SU-DHL-6 (cell line): ENCODE data around the gene ZNF655.

Experiments used
- H2AFZ ChIP-seq: fragments of 200-600 bp; sonication (generic); 2 replicates; pipeline ENCODE4 v1.6.1; 2014; ENCODE audit warnings: low read depth, mild to moderate bottlenecking, moderate library complexity, mixed read lengths, antibody characterized with exemption, low read length; ENCODE audit not compliant: severe bottlenecking
- H3F3A ChIP-seq: fragments of 200-600 bp; shearing (Covaris generic); 2 replicates; pipeline ENCODE4 v1.6.0; 2016; ENCODE audit warnings: antibody characterized with exemption, mild to moderate bottlenecking; ENCODE audit not compliant: insufficient read depth
- H3K27ac ChIP-seq: fragments of 200-600 bp; sonication (generic); 2 replicates; pipeline ENCODE4 v1.5.1; 2016; ENCODE audit warnings: low read depth, mild to moderate bottlenecking, low read length, moderate library complexity, mixed read lengths
- H3K27me3 ChIP-seq: fragments of 200-600 bp; sonication (generic), shearing (Covaris generic); 2 replicates; pipeline ENCODE4 v1.6.0; 2014; ENCODE audit warnings: mild to moderate bottlenecking, low read length
- H3K36me3 ChIP-seq: fragments of 200-600 bp; sonication (generic); 2 replicates; pipeline ENCODE4 v1.6.1; 2014; ENCODE audit warnings: mild to moderate bottlenecking, low read length, mixed read lengths
- H3K4me2 ChIP-seq: fragments of 300-600, 200-600 bp; shearing (Covaris generic), sonication (generic); 2 replicates; pipeline ENCODE4 v1.6.0; 2014; ENCODE audit warnings: low read length, low read depth, mild to moderate bottlenecking; ENCODE audit not compliant: poor library complexity, severe bottlenecking
- H3K4me3 ChIP-seq: fragments of 200-600 bp; sonication (generic); 2 replicates; pipeline ENCODE4 v1.5.1; 2014; ENCODE audit warnings: antibody characterized with exemption, low read length, mild to moderate bottlenecking, mixed read lengths; ENCODE audit not compliant: insufficient read depth, poor library complexity, severe bottlenecking
- H3K79me2 ChIP-seq: fragments of 200-600 bp; sonication (generic); 2 replicates; pipeline ENCODE4 v1.6.1; 2014; ENCODE audit warnings: mild to moderate bottlenecking, low read length, moderate library complexity; ENCODE audit not compliant: insufficient read depth
- H3K9ac ChIP-seq: fragments of 200-600 bp; sonication (generic); 2 replicates; pipeline ENCODE4 v1.7.0; 2014; ENCODE audit warnings: mild to moderate bottlenecking, low read length
- H3K9me2 ChIP-seq: fragments of 200-600 bp; sonication (generic); replicated peaks from 2 replicates; pipeline ENCODE4 v1.6.1; 2014; ENCODE audit warnings: low read length; ENCODE audit not compliant: insufficient read depth
- H3K9me3 ChIP-seq: fragments of 200-600 bp; sonication (generic); 2 replicates; pipeline ENCODE4 v1.6.1; 2014; ENCODE audit warnings: low read length, mixed read lengths; ENCODE audit not compliant: insufficient read depth
- H4K20me1 ChIP-seq: fragments of 200-600 bp; sonication (generic); 2 replicates; pipeline ENCODE4 v1.6.1; 2014; ENCODE audit warnings: low read depth, mild to moderate bottlenecking, antibody characterized with exemption, low read length, moderate library complexity, mixed read lengths
- CTCF ChIP-seq: fragments of 200-600 bp; sonication (generic); IDR thresholded peaks from one replicate; pipeline ENCODE4 v1.5.1; 2017; ENCODE audit warnings: antibody characterized with exemption, mild to moderate bottlenecking, low read length, moderate library complexity; ENCODE audit not compliant: insufficient read depth, poor library complexity, severe bottlenecking
- EZH2phosphoT487 ChIP-seq: fragments of 200-600 bp; sonication (generic), shearing (Covaris generic); conservative IDR thresholded peaks from 2 replicates; pipeline ENCODE4 v1.6.1; 2018; ENCODE audit warnings: mild to moderate bottlenecking, antibody characterized with exemption, low read length, moderate library complexity, mixed read lengths

The ZNF655 gene

DNA sequence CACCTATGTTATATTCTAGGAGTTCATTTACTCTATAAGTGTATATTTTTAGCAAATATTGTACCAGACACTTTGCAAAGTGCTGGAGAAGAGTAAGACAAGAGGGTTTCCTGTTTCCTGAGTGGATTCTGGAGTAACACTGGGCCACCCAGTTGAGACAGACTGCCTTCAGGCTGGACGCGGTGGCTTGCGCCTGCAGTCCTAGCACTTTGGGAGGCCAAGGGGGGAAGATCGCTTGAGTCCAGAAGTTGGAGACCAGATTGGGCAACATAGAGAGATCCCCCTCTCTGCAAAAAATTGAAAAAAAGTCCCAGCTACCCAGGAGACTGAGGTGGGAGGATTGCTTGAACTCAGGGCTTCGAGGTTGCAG lies 57.5 kb downstream of the ZNF655 start:
- peak overlapping the region; percentile 83 for H3K9ac ChIP-seq
- H3K9me3 ChIP-seq: no peaks in the 10 kb centered on the region
- no peak overlapping the region for H3K27ac ChIP-seq
- H2AFZ ChIP-seq: peak overlapping the region; percentile 98
- H3K4me2 ChIP-seq: peak overlapping the region; percentile 70
- 0 out of 2 replicates have a peak, but pooled peaks cover 10% of the 10 kb centered on the region for H3F3A ChIP-seq
- no peaks in the 10 kb centered on the region for H3K9me2 ChIP-seq
- H3K27me3 ChIP-seq: no peaks in the 10 kb centered on the region
- H3K79me2 ChIP-seq: peaks cover 14% of the 10 kb centered on the region
- TF ChIP-seq EZH2phosphoT487 (no peak), CTCF (no peak)
- H4K20me1 ChIP-seq: no peaks in the 10 kb centered on the region
- H3K4me3 ChIP-seq: peak overlapping the region; percentile 88
- 0 out of 2 replicates have a peak, but pooled peaks cover 4% of the 10 kb centered on the region for H3K36me3 ChIP-seq

GRCh38 chr7:99616359-99617191 lies 58.1 kb downstream of the ZNF655 start, which contains the start of gene ZSCAN25:
Gene ZSCAN25, plus strand, starts transcription at chr7:99616946. Its CDS starts 2,661 bp downstream, at chr7:99619607.
- Histone ChIP-seq H3K9me3 (no peaks in the 10 kb centered on the region), H3K4me3 (peak within 1 kb of the TSS; percentile 88), H3K36me3 (0 out of 2 replicates have a peak, but pooled peaks cover 4% of the 10 kb centered on the region), H3K27ac (peak within 1 kb of the TSS; percentile 26), H3K9me2 (no peaks in the 10 kb centered on the region), H4K20me1 (no peaks in the 10 kb centered on the region), H3K79me2 (peaks cover 14% of the 10 kb centered on the region), H3F3A (0 out of 2 replicates have a peak, but pooled peaks cover 10% of the 10 kb centered on the region), H3K27me3 (no peaks in the 10 kb centered on the region), H3K4me2 (peak within 1 kb of the TSS; percentile 70), H2AFZ (peak within 1 kb of the TSS; percentile 98), H3K9ac (peak within 1 kb of the TSS; percentile 83)
- TF ChIP-seq CTCF (peak; percentile 64), EZH2phosphoT487 (no peak)

DNA sequence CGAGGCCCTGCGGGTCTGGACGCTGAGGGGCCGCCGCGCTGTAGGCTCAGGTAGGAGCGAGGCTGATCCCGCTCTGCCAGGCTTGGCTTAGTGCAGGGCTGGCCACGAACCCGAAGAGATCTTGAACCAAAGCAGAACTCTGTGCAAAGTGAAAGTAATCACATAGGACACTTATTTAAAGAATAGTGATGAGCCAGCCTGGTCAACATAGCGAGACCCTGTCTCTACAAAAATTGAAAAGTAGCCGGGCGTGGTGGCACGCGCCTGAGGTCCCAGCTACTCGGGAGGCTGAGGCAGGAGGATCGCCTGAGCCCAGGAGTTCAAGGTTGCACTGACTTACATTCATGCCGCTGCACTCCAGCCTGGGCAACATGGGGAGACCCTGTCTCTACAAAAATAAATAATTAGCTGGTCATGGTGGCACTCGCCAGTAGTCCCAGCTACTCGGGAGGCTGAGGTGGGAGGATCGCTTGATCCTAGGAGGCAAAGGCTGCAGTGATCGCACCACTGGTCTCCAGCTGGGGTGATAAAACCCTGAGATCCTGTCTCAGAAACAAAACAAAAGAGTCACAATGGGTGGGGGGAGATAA lies 58.8 kb downstream of the ZNF655 start:
- peak overlapping the region; percentile 98 for H2AFZ ChIP-seq
- TF ChIP-seq EZH2phosphoT487 (no peak), CTCF (no peak)
- peaks cover 14% of the 10 kb centered on the region for H3K79me2 ChIP-seq
- peak overlapping the region; percentile 26 for H3K27ac ChIP-seq
- 0 out of 2 replicates have a peak, but pooled peaks cover 4% of the 10 kb centered on the region for H3K36me3 ChIP-seq
- H3K9ac ChIP-seq: peak overlapping the region; percentile 83
- no peaks in the 10 kb centered on the region for H3K27me3 ChIP-seq
- no peaks in the 10 kb centered on the region for H4K20me1 ChIP-seq
- H3K4me2 ChIP-seq: peak overlapping the region; percentile 70
- H3K4me3 ChIP-seq: peak overlapping the region; percentile 88
- no peaks in the 10 kb centered on the region for H3K9me3 ChIP-seq
- 0 out of 2 replicates have a peak, but pooled peaks cover 10% of the 10 kb centered on the region for H3F3A ChIP-seq
- H3K9me2 ChIP-seq: no peaks in the 10 kb centered on the region
